HG03108 (cell line): ENCODE results near the gene GFOD1.
A peak's percentile ranks its signal among the peaks of the same experiment; 100 is the strongest.
"Not testable (repeated sequence)": the region's sequence is repeated elsewhere in the genome, so short reads cannot be mapped to it uniquely, and the experiment has no call there.

Experiments
- ATAC-seq: cut with Tn5 transposase; IDR thresholded peaks from one replicate; pipeline ENCODE4 v1.9.1; 2021; ENCODE audit warnings: moderate library complexity; ENCODE audit not compliant: unreplicated experiment

Gene GFOD1

GRCh38 chr6:13407709-13408695 is 79.4 kb downstream of the GFOD1 start:
- ATAC-seq, result no peak

GRCh38 chr6:13407368-13407708 is 80.1 kb downstream of the GFOD1 start:
- no peak for ATAC-seq

GRCh38 chr6:13406781-13407180 is 80.6 kb downstream of the GFOD1 start:
- no peak for ATAC-seq

- no peak for ATAC-seq
Measured at GRCh38 chr6:13405961-13406477, 81.4 kb downstream of the GFOD1 start.

GRCh38 chr6:13404892-13405254 is 82.5 kb downstream of the GFOD1 start:
- ATAC-seq, result no peak

GRCh38 chr6:13404228-13404891 is 83.0 kb downstream of the GFOD1 start:
- no peak for ATAC-seq

- ATAC-seq, result no peak
Measured at GRCh38 chr6:13402711-13403110, 84.7 kb downstream of the GFOD1 start.

GRCh38 chr6:13400772-13401171 is 86.6 kb downstream of the GFOD1 start:
- ATAC-seq, result no peak

- ATAC-seq, result no peak
Measured at GRCh38 chr6:13398421-13398994, 88.9 kb downstream of the GFOD1 start.

GRCh38 chr6:13398069-13398381 is 89.4 kb downstream of the GFOD1 start:
- no peak for ATAC-seq

GRCh38 chr6:13397359-13398068 is 89.9 kb downstream of the GFOD1 start:
- ATAC-seq, result peak; percentile 79

- no peak for ATAC-seq
Measured at GRCh38 chr6:13396241-13396792, 91.1 kb downstream of the GFOD1 start.

GRCh38 chr6:13395272-13396237 is 91.8 kb downstream of the GFOD1 start:
- ATAC-seq, result no peak

- no peak for ATAC-seq
Measured at GRCh38 chr6:13392462-13392861, 94.9 kb downstream of the GFOD1 start.

- no peak for ATAC-seq
Measured at GRCh38 chr6:13391537-13391936, 95.9 kb downstream of the GFOD1 start.

GRCh38 chr6:13390658-13391057 is 96.7 kb downstream of the GFOD1 start:
- ATAC-seq, result no peak

GRCh38 chr6:13389237-13389636 is 98.2 kb downstream of the GFOD1 start:
- not testable (repeated sequence) for ATAC-seq

- not testable (repeated sequence) for ATAC-seq
Measured at GRCh38 chr6:13388769-13389168, 98.6 kb downstream of the GFOD1 start.

- ATAC-seq, result no peak
Measured at GRCh38 chr6:13384966-13385365, 102.4 kb downstream of the GFOD1 start.

- no peak for ATAC-seq
Measured at GRCh38 chr6:13384506-13384905, 102.9 kb downstream of the GFOD1 start.
